Activated CD4-positive, CD25-positive, alpha-beta regulatory T cell treated with anti-CD3 and anti-CD28 coated beads, Interleukin-2, amount 50 U/mL, for 24 hours (primary cell): Measurements from ENCODE around the gene CCM2.
A peak's percentile ranks its signal among the peaks of the same experiment; 100 is the strongest.
"Not testable (repeated sequence)": the region's sequence is repeated elsewhere in the genome, so short reads cannot be mapped to it uniquely, and the experiment has no call there.

ENCODE experiments used
- ATAC-seq, 2 donors: fragments of 150-1000 bp; cut with Tn5 transposase; one replicate each; pipeline ENCODE4 v1.10.0; 2021; ENCODE audit warnings: mild to moderate bottlenecking in 1 of 2, moderate library complexity in 1 of 2

Gene CCM2

GRCh38 chr7:44982535-44982923, 17.5 kb upstream of the CCM2 start:
- ATAC-seq, result no peak

DNA sequence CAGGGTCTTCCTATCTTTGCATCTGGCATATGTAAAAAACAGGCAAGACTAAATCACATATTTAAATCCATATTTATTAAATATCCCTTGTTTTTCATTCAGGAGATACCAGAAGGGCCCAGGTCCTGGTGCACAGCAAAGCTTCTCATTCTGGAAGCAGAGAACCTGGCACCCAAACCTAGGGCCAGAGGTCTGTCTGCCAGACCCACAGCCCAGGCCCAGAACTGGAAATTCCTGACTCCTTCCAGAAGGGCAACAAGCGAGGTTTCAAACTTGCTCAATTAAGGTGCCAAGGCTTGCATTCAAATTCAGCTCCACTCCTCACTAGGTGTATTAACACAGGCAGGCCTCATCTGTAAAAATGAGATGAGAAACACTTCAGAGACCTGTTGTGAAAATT, 17.0 kb upstream of the CCM2 start:
- ATAC-seq, result no peak

- ATAC-seq, result no peak
These were observed 16.1 kb upstream of the CCM2 start for GRCh38 chr7:44983742-44984477.

- ATAC-seq, result no peak
These were observed 15.6 kb upstream of the CCM2 start for GRCh38 chr7:44984478-44984758.

GRCh38 chr7:44985033-44985695, 14.8 kb upstream of the CCM2 start:
- no peak for ATAC-seq

DNA sequence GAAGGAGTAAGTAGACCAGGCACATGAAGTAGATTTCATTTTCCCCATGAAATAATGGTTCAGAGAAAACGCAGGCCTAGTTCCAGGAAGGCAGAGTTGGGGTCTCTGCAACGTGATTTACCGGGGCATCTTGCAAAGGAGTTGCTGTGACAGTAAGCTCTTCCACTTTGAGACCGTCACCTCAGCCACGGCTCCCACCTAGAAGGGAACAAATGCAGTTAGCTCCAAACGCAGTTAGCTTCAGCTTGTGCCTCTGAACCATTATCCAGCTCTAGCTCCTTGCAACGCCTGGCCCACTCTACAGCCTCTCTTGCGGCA, 14.1 kb upstream of the CCM2 start:
- ATAC-seq, result no peak

DNA sequence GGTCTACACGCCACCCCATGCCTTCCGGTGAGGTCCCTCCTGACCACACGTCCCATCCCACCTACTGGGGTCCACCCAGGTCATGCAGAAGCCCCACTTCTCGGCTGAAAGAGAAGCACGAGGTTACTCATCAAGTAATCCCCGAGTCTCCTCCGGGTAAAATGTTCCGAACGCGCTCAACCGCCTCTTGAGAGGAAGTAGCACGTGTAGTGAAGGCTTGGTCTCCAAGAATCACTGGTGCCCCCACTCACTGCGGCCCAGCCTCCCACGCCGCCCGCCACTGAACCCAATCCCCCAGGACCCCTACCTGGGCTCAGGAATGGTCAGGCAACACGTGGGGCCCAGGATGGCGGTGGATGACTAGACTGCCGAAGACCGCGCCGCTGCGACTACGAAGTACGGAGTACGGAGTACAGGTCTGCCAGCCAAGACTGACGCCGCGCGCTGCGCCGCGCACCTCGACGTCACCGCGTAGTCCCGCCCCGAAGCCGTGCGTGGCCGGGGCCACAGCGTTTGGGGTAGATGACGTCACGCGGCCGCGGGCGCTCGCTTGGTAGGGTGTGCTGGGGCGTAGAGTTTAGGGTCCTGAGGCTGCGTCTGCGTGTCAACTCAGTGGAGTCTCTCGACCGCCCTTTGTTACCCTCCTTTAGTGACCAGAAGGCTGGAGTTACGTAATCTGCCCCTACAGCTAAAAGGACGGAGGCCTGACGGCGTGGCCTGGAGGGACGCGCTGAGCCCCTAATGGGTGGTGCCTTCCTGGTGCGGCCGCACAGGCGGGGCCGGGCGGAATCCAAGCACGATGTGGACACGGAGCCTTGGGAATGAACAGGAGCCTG, 13.6 kb upstream of the CCM2 start:
- ATAC-seq, result peak; percentile 96

- ATAC-seq, result no peak
These were observed 12.5 kb upstream of the CCM2 start for GRCh38 chr7:44987457-44987856.

DNA sequence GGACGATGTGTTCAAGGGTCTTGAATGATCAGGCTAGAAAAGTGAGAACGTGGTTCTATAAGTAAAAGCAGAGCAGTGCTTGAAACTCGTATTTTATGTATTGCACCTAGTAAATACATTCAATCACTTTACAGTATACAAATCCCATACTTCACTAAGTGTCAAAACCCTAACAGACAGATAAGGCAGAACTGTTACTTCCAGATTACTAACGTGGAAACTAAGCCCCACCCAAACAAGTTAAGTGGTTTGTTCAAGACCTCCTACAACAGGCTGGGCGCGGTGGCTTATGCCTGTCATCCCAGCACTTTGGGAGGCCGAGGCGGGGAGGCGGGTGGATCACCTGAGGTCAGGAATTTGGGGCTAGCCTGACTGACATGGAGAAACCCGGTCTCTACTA, 12.0 kb upstream of the CCM2 start:
- ATAC-seq, result no peak

DNA sequence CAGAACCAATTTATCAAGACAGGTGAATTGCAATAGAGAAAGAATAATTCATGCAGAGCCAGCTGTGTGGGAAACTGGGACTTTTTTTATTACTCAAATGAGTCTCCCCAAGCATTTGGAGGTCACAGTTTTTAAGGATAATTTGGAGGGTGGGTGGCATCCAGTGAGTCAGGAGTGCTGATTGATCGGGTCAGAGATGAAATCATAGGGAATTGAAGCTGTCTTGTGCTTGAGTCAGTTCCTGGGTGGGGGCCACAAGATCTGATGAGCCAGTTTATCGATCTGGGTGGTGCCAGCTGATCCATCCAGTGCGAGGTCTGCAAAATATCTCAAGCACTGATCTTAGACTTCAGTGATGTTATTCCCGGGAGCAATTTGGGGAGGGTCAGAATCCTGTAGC, 11.3 kb upstream of the CCM2 start:
- no peak for ATAC-seq

GRCh38 chr7:44989132-44989531, 10.9 kb upstream of the CCM2 start:
- ATAC-seq, result no peak

DNA sequence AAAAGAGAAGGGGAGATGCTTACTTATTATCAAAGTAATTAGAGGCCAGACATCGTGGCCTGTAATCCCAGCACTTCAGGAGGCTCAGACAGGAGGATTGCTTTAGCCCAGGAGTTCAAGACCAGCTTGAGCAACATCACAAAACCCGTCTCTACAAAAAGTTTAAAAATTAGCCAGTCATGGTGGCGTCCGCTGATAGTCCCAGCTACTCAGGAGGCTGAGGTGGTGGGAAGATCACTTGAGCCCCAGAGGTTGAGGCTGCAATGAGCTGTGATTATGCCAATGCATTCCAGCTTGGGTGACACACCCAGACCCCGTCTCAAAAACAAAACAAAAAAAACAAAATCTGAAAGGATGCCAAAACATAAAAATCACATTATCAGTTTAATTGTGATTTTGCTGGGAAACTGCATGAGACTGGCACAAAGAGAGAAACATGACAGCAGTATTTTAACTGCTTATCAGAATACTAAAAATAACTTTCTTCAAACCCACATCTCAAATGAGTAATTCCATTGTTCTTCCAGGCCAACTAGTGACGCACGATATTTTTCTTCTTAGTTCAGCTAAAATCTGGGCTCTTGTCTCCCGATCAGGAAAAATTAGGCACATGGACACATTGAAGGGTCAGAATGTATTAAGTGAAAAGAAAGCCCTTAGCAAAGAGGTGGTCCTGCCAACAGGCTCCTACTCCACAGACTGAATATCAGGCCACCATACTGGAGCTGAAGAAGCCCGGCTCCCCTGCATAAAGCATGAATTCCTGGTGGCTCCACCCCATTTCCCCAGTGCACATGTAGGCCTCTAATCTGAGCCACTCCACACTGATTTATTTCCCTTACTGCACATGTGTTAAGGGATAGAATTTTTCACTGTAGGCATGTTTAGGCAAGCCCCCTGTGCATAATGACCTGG, 9.6 kb upstream of the CCM2 start:
- no peak for ATAC-seq

GRCh38 chr7:44992004-44992795, 7.8 kb upstream of the CCM2 start:
- ATAC-seq, result not testable (repeated sequence)

GRCh38 chr7:44994877-44995554, 5.0 kb upstream of the CCM2 start:
- no peak for ATAC-seq

DNA sequence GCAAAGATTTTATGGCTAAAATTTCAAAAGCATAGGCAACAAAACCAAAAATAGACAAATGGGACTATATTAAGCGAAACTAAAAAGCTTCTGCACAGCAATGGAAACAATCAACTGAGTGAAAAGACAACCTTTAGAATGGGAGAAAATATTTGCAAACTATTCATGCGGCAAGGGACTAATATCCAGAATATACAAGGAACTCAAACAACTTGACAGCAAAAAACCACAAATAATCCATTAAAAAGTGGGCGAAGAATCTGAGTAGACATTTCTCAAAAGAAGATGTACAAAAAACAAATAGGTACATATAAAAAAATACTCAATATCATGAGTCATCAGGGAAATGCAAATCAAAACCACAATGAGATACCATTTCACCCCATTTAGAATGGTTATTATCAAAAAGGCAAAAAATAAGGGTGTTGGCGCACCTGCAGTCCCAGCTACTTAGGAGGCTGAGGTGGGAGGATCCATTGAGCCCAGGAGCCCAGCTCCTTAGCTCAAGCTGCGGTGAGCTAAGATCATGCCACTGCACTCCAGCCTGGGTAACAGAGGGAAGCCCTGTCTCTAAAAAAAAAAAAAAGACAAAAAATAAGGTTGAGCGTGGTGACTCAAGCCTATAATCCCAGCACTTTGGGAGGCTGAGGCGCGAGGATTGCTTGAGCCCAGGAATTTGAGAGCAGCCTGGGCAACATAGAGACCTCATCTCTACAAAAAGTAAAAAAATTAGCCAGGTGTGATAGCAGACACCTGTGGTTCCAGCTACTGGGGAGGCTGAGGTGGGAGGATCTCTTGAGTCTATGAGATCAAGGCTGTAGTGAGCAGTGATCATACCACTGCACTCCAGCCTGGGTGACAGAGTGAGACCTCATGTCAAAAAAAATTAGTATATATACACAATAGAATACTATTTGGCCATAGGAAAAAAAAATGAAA, 4.2 kb upstream of the CCM2 start:
- ATAC-seq, result peak in 1 of 2 donors; percentile 2

DNA sequence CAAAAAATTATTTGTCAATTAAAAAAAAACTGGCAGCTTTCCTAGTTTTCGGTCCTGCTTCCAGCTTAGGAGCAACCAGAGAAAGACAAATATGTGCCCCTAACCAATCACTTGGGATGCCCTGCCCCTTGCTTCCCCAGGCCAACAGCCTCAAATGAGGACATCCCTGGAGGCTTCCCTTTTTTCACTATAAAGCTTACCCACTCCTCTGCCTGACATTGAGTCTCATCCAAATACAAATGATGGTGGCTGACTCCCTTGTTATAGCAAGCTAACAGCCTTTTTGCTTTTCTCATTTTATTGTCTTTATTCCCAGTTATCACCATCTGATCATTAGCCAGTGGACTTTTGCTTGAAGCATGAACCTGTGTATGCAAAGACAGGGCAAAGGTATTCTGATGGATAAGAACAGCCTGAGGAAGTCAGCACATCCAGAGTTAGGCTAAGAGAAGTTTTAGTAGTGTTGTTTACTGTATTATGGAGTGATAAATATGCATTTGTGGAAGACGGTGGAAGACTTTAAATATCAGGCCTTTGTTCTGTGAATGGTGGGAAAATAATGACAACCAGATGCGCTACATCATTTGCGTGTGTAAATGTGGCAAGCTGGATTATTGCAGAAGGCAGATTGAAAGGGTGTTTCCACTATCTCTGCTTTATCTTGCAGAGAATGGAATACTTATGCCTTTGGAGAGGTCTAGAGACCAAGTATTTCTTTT, 1.7 kb upstream of the CCM2 start:
- ATAC-seq, result no peak

DNA sequence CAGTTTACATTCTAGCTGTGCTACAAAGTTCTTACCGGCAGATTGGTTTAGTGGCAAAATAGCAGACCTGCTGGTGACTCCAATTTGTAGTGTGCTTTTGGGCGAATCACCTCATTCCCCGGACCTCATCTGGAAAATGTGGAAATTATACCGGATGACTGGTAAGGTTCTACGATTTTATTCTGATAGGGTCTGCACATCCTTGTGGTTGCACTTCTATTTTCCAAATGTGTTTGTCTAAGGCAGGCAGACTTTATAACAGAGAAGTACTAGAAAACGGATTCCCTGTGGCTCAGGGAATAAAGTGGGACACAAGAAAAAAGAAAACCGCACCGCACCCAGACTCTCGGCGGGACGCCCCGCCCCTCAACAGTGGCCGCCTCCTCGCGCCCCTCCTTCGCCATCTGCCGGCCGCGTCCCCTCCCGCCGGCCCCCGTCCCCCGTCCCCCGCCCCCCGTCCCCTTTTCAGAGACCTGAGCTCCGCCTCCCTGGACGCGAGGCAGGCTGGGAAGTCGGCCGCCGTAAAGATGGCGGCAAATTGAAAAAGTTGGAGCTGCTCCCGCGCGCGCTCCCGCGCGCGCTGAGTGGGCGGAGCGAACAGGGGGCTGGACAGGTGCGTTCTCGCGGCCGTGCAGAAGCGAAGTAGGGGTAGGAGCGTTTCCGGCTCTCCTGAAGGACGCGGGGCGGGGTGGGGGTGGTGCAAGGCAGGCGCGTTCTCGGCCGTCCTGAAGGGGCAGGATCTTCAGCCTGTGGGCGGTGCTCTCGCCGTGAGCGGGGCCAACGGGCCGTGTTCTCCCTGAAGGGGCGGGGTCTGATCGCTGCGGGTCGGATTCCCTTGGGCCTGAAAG, 532 bp upstream of the CCM2 start:
- peak; percentile 81 to 82 for ATAC-seq

- peak; percentile 69 to 70 for ATAC-seq
These were observed 1.2 kb downstream of the CCM2 start for GRCh38 chr7:45001138-45001694.
